ENCODE results near the gene ARHGAP40. TPM values are rescaled to one million over a fixed set of nuclear protein-coding genes. Genes with fewer than 3 reads are reported as not detected.
A peak's percentile ranks its signal among the peaks of the same experiment; 100 is the strongest.

Gene ARHGAP40
- total and polyA plus RNA-seq, 2 of the 13 experiments (the other 11 are each of a cell fraction or from before 2014, with no cell fraction given): 0.75 to 2.1 TPM

DNA sequence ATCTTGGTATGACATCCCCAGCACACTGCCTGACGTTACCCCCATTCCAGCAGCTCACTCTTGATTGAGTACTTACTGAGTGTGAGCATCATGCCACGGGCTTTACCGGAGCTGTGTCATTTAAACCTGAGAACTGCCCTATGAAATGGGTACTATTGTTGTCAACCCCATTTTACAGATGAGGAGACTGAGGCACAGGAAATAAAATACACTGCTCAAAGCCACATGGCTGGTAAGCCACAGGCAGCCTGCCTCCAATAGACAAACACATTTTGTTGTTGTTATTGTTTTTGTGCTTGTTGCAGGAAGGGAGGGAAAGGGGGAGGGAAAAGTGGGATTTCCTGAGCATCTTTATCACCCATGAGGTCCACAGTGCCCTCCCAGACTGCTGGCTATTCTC, 69.2 kb downstream of the ARHGAP40 start:
- BruUV-seq (replicated peaks): no TSS peak
- FAIRE-seq (no peak), DNase-seq (ENCODE audit: low spot score) (no peak), ATAC-seq (no peak)
- Histone ChIP-seq H3K27me3 (ENCODE audit: control insufficient read depth in 1 of 2, insufficient read depth in 2 of 2, low read length in 2 of 2) (peaks cover 3 to 14% of the 10 kb centered on the region in 2 experiments; a peak in 3 of 5 replicates), H3K4me1 (ENCODE audit: insufficient read depth, low read length) (peaks cover 34% of the 10 kb centered on the region), H3K36me3 (replicated peaks in 1 of 2; ENCODE audit: control insufficient read depth in 1 of 2, insufficient read depth in 2 of 2, low read length in 2 of 2) (no peaks in the 10 kb centered on the region), H3K27ac (ENCODE audit: extremely low read length, insufficient read depth, low read length) (no peak overlapping the region), H3K79me2 (ENCODE audit: insufficient read depth, low read length) (no peaks in the 10 kb centered on the region), H2AFZ (ENCODE audit: low read length) (no peak overlapping the region), H3K9me3 (ENCODE audit: low read length) (no peaks in the 10 kb centered on the region), H3K9ac (ENCODE audit: insufficient read depth, low read depth, low read length) (no peak overlapping the region), H3K4me3 (replicated peaks in 1 of 3; ENCODE audit: insufficient read depth in 1 of 3, low read depth in 2 of 3, low read length in 3 of 3) (no peak overlapping the region), H4K20me1 (ENCODE audit: insufficient read depth, low read length) (no peaks in the 10 kb centered on the region), H3K4me2 (ENCODE audit: low read depth, low read length) (no peak overlapping the region)
- intact Hi-C loops (cut with micrococcal nuclease; ENCODE audit: unreplicated experiment) (no loop called here), in situ Hi-C loops (cut with HindIII; ENCODE audit: extremely low pct_ligation_motif_present, low pct_unique_long_range_greater_than_20kb) (no loop called here)
- TF ChIP-seq ZNF775 (CRISPR knock-in tag; IDR thresholded peaks at IDR 0.05; ENCODE audit: borderline replicate concordance) (no peak), ZNF629 (CRISPR knock-in tag; conservative IDR thresholded peaks at IDR 0.05) (peak; percentile 94)
- TF ChIP-seq, protein P1, sequence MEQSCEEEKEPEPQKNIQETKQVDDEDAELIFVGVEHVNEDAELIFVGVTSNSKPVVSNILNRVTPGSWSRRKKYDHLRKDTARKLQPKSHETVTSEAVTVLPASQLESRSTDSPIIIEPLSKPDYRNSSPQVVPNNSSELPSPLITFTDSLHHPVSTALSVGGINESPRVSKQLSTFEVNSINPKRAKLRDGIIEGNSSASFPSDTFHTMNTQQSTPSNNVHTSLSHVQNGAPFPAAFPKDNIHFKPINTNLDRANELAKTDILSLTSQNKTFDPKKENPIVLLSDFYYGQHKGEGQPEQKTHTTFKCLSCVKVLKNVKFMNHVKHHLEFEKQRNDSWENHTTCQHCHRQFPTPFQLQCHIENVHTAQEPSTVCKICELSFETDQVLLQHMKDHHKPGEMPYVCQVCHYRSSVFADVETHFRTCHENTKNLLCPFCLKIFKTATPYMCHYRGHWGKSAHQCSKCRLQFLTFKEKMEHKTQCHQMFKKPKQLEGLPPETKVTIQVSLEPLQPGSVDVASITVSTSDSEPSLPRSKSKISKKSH (CRISPR knock-in tag; IDR thresholded peaks at IDR 0.05; ENCODE audit: borderline replicate concordance): no peak
- ChIA-PET POLR2A (no interaction called here), CTCF (ENCODE audit: low intra/inter-chr PET ratio, low total read pairs) (no interaction called here)
- 72% methylated on average over 3 of the region's 3 CpGs for WGBS (ENCODE audit: low lambda C conversion rate)

DNA sequence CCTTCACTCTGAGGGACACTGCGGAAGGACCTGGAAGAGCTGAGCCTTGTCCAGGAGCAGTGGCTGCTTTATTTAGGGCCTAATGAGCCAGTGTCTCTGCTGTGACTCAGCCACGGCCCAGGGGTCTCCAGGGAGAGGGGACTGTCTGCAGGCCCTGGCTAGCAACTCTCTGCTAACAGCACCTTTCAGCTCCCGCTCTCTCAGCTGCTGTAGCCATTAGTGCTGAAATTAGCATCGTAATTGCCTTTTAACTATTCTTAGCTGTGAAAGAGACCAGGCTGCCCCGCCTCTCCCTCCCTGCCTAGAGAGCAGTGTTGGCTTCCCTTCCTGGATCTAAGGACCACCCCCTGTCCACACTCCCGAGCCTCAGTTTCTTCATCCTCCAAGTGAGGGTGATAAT, 69.6 kb downstream of the ARHGAP40 start:
- H3K79me2 ChIP-seq (ENCODE audit: insufficient read depth, low read length): no peaks in the 10 kb centered on the region
- BruUV-seq (replicated peaks): no TSS peak
- H3K9me3 ChIP-seq (ENCODE audit: low read length): no peaks in the 10 kb centered on the region
- no peak overlapping the region for H3K27ac ChIP-seq (ENCODE audit: extremely low read length, insufficient read depth, low read length)
- DNase-seq (ENCODE audit: low spot score) (no peak), FAIRE-seq (no peak), ATAC-seq (no peak)
- no peak overlapping the region for H3K4me3 ChIP-seq (replicated peaks in 1 of 3; ENCODE audit: insufficient read depth in 1 of 3, low read depth in 2 of 3, low read length in 3 of 3)
- H4K20me1 ChIP-seq (ENCODE audit: insufficient read depth, low read length): no peaks in the 10 kb centered on the region
- ChIA-PET POLR2A (no interaction called here), CTCF (ENCODE audit: low intra/inter-chr PET ratio, low total read pairs) (no interaction called here)
- intact Hi-C loops (cut with micrococcal nuclease; ENCODE audit: unreplicated experiment) (no loop called here), in situ Hi-C loops (cut with HindIII; ENCODE audit: extremely low pct_ligation_motif_present, low pct_unique_long_range_greater_than_20kb) (no loop called here)
- H3K4me2 ChIP-seq (ENCODE audit: low read depth, low read length): no peak overlapping the region
- peaks cover 3 to 14% of the 10 kb centered on the region in 2 experiments; a peak in 3 of 5 replicates for H3K27me3 ChIP-seq (ENCODE audit: control insufficient read depth in 1 of 2, insufficient read depth in 2 of 2, low read length in 2 of 2)
- peaks cover 30% of the 10 kb centered on the region for H3K4me1 ChIP-seq (ENCODE audit: insufficient read depth, low read length)
- TF ChIP-seq FIP1L1 (IDR thresholded peaks at IDR 0.05; ENCODE audit: borderline replicate concordance, insufficient read depth, low read depth, low read length) (no peak), CCAR2 (optimal IDR thresholded peaks at IDR 0.05; ENCODE audit: low read depth, low read length) (no peak)
- 50% methylated on average over 6 of the region's 6 CpGs for WGBS (ENCODE audit: low lambda C conversion rate)
- H2AFZ ChIP-seq (ENCODE audit: low read length): no peak overlapping the region
- no peaks in the 10 kb centered on the region for H3K36me3 ChIP-seq (replicated peaks in 1 of 2; ENCODE audit: control insufficient read depth in 1 of 2, insufficient read depth in 2 of 2, low read length in 2 of 2)
- no peak overlapping the region for H3K9ac ChIP-seq (ENCODE audit: insufficient read depth, low read depth, low read length)
